Measurements from ENCODE around the gene CAMSAP3.

CAMSAP3 gene

DNA sequence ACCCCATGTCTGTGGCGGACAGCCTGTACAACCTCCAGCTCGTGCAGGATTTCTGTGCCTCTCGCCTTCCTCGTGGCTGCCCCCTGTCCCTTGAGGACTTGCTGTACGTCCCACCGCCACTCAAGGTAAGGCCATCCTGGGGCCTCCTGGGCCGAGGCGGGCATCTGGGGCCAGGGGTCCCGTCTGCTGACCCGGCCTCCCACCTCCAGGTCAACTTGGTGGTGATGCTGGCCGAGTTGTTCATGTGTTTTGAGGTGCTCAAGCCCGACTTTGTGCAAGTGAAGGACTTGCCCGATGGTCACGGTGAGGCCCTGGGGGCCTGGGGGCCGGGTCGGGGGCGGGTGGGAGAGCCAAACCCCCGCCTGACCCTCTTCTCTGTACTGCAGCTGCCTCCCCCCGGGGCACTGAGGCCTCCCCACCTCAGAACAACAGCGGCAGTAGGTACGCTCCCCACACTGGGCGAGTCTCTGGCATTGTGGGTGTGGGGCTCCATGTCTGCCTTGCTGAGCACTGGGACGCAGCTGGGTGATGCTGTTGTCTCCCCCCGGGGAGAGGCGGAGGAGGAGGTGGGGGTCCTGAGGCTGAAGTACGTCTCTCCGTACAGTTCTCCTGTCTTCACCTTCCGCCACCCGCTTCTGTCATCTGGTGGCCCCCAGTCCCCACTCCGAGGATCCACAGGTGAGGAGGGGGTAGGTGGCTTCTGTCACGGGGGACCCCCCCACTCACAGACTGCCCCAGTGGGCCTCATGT lies 15.0 kb downstream of the CAMSAP3 start:
- in situ Hi-C loops (cut with MboI; ENCODE audit: low sequenced_read_pairs) = no loop called here

DNA sequence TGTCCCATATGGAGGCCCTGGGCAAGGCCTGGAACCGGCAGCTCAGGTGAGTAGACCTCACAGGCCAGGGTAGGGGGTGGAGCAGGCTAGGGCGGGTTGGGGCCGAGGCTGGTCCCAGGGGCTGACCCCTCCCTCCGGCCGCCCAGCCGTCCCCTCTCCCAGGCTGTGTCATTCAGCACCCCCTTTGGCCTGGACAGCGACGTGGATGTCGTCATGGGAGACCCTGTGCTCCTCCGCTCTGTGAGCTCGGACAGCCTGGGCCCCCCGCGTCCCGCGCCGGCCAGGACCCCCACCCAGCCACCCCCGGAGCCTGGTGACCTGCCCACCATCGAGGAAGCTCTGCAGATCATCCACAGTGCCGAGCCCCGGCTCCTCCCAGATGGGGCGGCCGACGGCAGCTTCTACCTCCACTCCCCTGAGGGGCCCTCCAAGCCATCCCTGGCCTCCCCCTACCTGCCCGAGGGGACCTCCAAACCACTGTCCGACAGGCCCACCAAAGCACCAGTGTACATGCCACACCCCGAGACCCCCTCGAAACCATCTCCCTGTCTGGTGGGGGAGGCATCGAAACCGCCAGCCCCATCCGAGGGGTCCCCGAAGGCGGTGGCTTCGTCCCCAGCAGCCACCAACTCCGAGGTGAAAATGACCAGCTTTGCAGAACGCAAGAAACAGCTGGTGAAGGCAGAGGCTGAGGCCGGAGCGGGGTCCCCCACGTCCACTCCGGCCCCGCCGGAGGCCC lies 16.0 kb downstream of the CAMSAP3 start:
- in situ Hi-C loops (cut with MboI; ENCODE audit: low sequenced_read_pairs) = no loop called here

DNA sequence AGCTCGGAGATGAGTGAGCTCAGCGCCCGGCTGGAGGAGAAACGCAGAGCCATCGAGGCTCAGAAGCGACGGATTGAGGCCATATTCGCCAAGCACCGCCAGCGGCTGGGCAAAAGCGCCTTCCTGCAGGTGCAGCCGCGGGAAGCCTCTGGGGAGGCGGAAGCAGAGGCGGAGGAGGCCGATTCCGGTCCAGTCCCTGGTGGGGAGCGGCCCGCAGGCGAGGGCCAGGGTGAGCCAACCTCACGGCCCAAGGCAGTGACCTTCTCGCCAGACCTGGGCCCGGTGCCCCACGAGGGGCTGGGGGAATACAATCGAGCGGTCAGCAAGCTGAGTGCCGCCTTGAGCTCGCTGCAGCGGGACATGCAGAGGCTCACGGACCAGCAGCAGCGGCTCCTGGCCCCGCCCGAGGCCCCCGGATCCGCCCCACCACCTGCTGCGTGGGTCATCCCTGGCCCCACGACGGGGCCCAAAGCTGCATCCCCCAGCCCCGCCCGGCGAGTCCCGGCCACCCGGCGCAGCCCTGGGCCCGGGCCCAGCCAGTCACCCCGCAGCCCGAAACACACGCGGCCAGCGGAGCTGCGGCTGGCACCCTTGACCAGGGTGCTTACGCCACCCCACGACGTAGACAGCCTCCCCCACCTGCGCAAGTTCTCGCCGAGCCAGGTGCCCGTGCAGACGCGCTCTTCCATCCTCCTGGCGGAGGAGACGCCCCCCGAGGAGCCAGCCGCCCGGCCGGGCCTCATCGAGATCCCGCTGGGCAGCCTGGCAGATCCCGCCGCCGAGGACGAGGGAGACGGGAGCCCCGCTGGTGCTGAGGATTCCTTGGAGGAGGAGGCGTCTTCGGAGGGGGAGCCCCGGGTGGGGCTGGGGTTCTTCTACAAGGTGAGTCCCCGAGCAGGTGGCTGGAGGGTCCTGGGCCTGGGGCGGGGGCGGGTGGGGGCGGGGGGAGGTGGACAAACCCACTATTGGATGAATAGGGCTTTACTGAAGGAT lies 16.9 kb downstream of the CAMSAP3 start:
- in situ Hi-C loops (cut with MboI; ENCODE audit: low sequenced_read_pairs) = no loop called here

DNA sequence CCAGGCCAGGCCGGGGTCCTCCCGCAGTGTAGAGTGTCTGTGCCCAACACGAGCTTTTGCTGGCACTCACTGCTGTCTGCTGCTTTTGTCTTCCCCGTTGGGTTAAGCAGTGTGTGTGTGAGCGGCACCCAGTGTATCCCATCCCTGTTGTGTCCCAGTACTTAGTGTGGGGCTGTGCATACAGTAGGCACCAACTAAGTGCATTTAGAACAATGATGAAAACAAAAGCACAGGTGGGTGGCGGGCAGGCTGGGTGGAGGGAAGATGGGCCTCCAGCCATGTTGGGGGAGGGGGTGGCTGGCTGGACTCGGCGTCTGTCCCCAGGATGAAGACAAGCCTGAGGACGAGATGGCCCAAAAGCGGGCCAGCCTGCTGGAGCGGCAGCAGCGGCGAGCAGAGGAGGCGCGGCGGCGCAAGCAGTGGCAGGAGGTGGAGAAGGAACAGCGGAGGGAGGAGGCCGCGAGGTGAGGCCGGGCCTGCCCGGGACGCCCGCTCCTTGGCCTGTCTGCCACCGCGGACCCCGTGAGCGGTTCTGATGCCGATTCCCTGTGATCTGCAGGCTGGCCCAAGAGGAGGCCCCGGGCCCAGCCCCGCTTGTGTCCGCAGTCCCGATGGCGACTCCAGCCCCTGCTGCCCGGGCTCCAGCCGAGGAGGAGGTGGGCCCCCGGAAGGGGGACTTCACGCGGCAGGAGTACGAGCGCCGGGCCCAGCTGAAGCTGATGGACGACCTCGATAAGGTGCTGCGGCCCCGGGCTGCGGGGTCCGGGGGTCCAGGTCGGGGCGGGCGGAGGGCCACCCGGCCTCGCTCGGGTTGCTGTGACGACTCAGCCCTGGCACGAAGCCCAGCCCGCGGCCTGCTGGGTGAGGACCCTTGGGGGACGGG lies 19.4 kb downstream of the CAMSAP3 start:
- in situ Hi-C loops (cut with MboI; ENCODE audit: low sequenced_read_pairs) = no loop called here

DNA sequence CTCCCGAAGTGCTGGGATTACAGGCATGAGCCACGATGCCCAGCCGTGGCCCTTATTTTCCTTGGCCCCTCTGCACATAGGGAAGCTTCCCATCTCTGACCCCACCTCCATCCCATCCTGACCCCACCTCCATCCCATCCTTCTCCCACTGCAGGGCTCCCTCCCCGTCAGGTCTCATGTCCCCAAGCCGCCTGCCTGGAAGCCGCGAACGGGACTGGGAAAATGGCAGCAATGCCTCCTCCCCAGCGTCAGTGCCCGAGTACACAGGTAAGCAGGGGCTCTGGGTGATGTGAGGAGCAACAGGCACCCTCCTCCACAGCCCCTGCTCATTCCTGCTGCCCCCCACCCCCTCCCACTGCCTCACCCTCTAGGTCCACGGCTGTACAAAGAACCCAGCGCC lies 21.5 kb downstream of the CAMSAP3 start:
- in situ Hi-C loops (cut with MboI; ENCODE audit: low sequenced_read_pairs) = no loop called here

GRCh38 chr19:7617735-7618134 lies 22.1 kb downstream of the CAMSAP3 start:
- in situ Hi-C loops (cut with MboI; ENCODE audit: low sequenced_read_pairs) = no loop called here

GRCh38 chr19:7618348-7618747 lies 22.7 kb downstream of the CAMSAP3 start:
- in situ Hi-C loops (cut with MboI; ENCODE audit: low sequenced_read_pairs) = no loop called here

GRCh38 chr19:7618771-7619510 lies 23.3 kb downstream of the CAMSAP3 start:
- in situ Hi-C loops (cut with MboI; ENCODE audit: low sequenced_read_pairs) = no loop called here

DNA sequence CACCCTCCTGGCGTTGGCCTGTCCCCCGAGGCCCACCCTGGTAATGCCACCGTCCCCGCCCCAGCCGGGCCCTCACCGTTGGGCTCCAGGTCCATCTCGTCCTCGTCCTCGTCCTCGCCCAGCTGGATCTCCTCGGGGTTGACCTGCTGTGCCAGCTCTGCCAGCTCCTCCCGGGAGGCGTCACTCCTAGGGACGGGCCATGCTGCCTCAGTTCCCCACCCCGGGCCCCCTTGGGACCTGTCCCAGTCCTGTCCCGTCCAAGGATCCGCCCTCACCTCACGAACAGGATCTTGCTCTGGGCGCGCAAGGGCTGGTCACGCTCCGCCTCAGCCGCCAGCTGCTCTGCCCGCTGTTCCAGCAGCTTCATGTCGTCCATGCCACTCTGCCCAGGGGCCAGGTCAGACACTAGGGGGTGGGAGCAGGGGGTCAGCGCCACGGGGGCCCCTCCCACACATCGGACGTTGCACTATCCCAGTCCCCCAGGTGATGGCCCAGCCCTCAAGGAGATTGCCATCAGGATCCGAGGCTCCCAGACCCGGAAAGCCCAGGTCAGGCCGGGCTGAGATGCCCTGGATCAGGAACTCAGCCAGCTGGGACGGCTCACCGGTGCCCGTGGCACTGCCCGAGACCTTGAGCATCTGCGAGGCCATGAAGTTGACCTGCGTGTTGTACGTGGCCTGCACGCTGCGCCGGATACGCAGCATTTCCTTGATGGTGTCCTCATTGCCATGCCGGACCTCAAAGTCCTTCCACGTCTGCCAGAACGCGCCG lies 24.2 kb downstream of the CAMSAP3 start:
- in situ Hi-C loops (cut with MboI; ENCODE audit: low sequenced_read_pairs) = no loop called here

GRCh38 chr19:7620442-7621412 lies 25.1 kb downstream of the CAMSAP3 start:
- in situ Hi-C loops (cut with MboI; ENCODE audit: low sequenced_read_pairs) = no loop called here

DNA sequence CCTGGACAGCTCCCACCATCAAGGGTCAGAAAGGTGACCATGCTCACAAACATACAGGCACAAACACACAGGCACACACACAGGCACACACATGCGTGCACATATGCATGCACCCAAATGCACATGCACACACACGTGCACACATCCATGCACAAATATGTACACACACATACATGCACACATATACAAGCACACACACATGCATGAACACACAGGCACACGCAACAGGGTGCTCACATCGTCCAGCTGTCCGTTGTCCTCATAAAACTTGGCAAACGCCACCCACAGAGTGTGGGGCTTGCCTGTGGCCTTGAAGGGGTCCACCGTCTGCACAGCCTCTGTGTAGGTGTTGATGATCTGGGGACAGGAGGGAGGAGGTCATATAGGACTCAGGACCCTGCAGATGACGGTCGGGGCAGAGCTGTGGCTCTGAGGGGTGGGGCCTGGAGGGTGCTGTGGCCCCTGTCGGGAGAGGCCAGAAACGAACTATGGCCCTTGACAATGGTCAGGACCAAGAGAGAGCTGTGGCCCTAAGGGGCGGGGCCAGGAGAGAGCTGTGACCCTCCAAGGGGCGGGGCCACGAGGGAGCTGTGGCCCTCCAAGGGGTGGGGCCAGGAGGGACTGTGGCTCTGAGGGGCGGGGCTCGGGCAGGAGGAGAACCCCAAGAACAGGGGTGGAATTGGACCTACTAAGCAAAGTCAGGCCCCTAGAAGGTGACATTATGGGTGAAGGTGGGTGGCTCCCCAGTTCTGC lies 27.4 kb downstream of the CAMSAP3 start:
- in situ Hi-C loops (cut with MboI; ENCODE audit: low sequenced_read_pairs) = no loop called here

DNA sequence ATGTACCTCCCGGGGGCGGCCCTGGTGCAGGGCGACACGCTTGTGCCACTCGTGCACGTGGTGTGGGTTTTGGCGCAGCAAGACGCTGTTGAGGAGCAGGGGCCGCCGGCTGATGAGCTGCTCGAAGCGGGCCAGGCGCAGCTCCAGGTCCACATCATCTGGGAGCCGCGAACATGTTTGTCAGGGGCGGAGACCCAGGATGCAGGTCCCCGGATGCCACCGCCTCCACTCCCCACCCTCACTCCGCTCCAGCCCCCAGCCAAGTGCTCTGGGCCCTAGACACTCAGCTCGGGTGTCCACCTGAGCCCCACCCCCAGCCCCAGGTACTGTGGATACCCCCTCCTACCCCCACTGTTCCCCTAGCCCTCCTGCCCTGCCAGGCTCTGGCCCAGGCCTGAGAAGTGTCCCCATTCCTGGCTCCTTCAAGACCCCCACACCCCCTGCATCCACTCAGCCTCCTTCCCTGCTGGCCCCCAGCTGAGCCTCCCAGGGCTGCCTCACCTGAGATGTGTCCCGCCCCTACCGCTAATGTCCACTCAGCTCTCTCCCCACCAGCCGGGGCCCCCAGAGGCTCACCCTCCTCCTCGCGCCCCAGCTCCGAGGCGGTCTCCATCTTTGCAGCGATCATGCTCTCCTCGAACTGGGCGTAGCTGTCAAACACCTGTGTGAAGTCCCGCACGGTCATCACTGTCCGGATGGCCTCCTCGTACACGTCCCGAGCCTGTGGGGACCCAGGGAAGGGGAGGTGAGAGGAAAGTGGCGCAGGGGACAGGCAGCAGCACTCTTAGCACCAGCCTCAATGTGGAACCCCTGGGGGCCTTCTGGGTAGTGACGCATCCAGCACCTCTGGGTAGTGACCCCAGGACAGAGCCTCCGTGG lies 28.3 kb downstream of the CAMSAP3 start:
- in situ Hi-C loops (cut with MboI; ENCODE audit: low sequenced_read_pairs) = no loop called here

GRCh38 chr19:7624810-7625209 lies 29.1 kb downstream of the CAMSAP3 start:
- in situ Hi-C loops (cut with MboI; ENCODE audit: low sequenced_read_pairs) = no loop called here

GRCh38 chr19:7625763-7626372 lies 30.2 kb downstream of the CAMSAP3 start:
- in situ Hi-C loops (cut with MboI; ENCODE audit: low sequenced_read_pairs) = no loop called here

DNA sequence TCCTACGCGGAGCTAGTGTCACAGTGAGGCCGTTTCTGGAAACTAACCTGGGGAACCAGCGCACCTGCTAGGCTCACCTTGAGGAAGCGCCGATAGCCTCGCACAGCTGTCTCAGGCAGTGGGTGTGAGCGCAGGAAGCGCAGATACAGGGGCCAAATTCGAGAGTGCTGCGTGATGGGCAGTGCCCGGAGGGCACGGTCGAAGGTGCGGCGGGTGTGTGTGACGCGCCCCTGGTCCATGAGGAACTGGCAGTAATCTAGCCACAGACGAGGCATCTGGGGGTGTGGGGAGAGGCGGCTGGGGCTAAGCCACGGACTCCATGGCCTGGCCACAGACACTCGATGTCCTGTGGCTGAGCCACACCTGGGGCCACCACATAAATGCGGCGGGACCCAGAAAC lies 31.5 kb downstream of the CAMSAP3 start:
- in situ Hi-C loops (cut with MboI; ENCODE audit: low sequenced_read_pairs) = no loop called here

All from hTERT RPE-1 (cell line).